IPS-11a (cell line): Measurements from ENCODE around the gene IQCH.

Experiments
- H3K4me3 ChIP-seq: one replicate; pipeline ENCODE4 v1.5.1; 2013; ENCODE audit warnings: low read depth, low read length, control low read depth

The IQCH gene

GRCh38 chr15:67386947-67387346 is 132.4 kb downstream of the IQCH start:
- H3K4me3 ChIP-seq: no peak overlapping the region

GRCh38 chr15:67389975-67390374 is 135.4 kb downstream of the IQCH start:
- H3K4me3 ChIP-seq: no peak overlapping the region

- H3K4me3 ChIP-seq: no peak overlapping the region
Measured at GRCh38 chr15:67394873-67395639, 140.5 kb downstream of the IQCH start.

- no peak overlapping the region for H3K4me3 ChIP-seq
Measured at GRCh38 chr15:67396114-67396513, 141.5 kb downstream of the IQCH start.

- H3K4me3 ChIP-seq: no peak overlapping the region
Measured at GRCh38 chr15:67397139-67397538, 142.6 kb downstream of the IQCH start.

GRCh38 chr15:67399925-67400324 is 145.3 kb downstream of the IQCH start:
- no peak overlapping the region for H3K4me3 ChIP-seq

- no peak overlapping the region for H3K4me3 ChIP-seq
Measured at GRCh38 chr15:67400890-67401289, 146.3 kb downstream of the IQCH start.

GRCh38 chr15:67401336-67401735 is 146.8 kb downstream of the IQCH start:
- H3K4me3 ChIP-seq: no peak overlapping the region

- no peak overlapping the region for H3K4me3 ChIP-seq
Measured at GRCh38 chr15:67403428-67404154, 149.0 kb downstream of the IQCH start.

- H3K4me3 ChIP-seq: no peak overlapping the region
Measured at GRCh38 chr15:67405208-67406191, 150.9 kb downstream of the IQCH start.

- no peak overlapping the region for H3K4me3 ChIP-seq
Measured at GRCh38 chr15:67406257-67406861, 151.8 kb downstream of the IQCH start.

GRCh38 chr15:67407786-67408185 is 153.2 kb downstream of the IQCH start:
- no peak overlapping the region for H3K4me3 ChIP-seq

GRCh38 chr15:67409175-67409574 is 154.6 kb downstream of the IQCH start:
- H3K4me3 ChIP-seq: no peak overlapping the region

- H3K4me3 ChIP-seq: no peak overlapping the region
Measured at GRCh38 chr15:67411486-67411885, 156.9 kb downstream of the IQCH start.

GRCh38 chr15:67413770-67414390 is 159.3 kb downstream of the IQCH start:
- no peak overlapping the region for H3K4me3 ChIP-seq

- H3K4me3 ChIP-seq: no peak overlapping the region
Measured at GRCh38 chr15:67415181-67415580, 160.6 kb downstream of the IQCH start.

GRCh38 chr15:67416891-67417290 is 162.3 kb downstream of the IQCH start:
- no peak overlapping the region for H3K4me3 ChIP-seq

GRCh38 chr15:67419705-67420104 is 165.1 kb downstream of the IQCH start:
- no peak overlapping the region for H3K4me3 ChIP-seq

- H3K4me3 ChIP-seq: no peak overlapping the region
Measured at GRCh38 chr15:67420137-67420536, 165.6 kb downstream of the IQCH start.

GRCh38 chr15:67421105-67421504 is 166.5 kb downstream of the IQCH start:
- no peak overlapping the region for H3K4me3 ChIP-seq
